Suppressor macrophage treated with lipopolysaccharide for 4 hours (primary cell): ENCODE data around the gene MSANTD1.

Experiments
- DNase-seq: peaks from one replicate; pipeline ENCODE4 v3.0.0-alpha.2; 2020

MSANTD1 gene

GRCh38 chr4:3217266-3217665 is 31.7 kb upstream of the MSANTD1 start:
- no peak for DNase-seq

- DNase-seq: no peak
These were observed 31.2 kb upstream of the MSANTD1 start for GRCh38 chr4:3217771-3218170.

- no peak for DNase-seq
These were observed 29.9 kb upstream of the MSANTD1 start for GRCh38 chr4:3218824-3219760.

GRCh38 chr4:3219761-3220475 is 29.0 kb upstream of the MSANTD1 start:
- DNase-seq: no peak

GRCh38 chr4:3220476-3221183 is 28.3 kb upstream of the MSANTD1 start:
- no peak for DNase-seq

- DNase-seq: no peak
These were observed 27.8 kb upstream of the MSANTD1 start for GRCh38 chr4:3221184-3221494.

- DNase-seq: no peak
These were observed 27.0 kb upstream of the MSANTD1 start for GRCh38 chr4:3221996-3222395.

GRCh38 chr4:3223346-3223745 is 25.6 kb upstream of the MSANTD1 start:
- DNase-seq: no peak

- peak; percentile 86 for DNase-seq
These were observed 24.8 kb upstream of the MSANTD1 start for GRCh38 chr4:3223956-3224748.

GRCh38 chr4:3225071-3225850 is 23.7 kb upstream of the MSANTD1 start:
- no peak for DNase-seq

GRCh38 chr4:3225936-3226335 is 23.0 kb upstream of the MSANTD1 start:
- DNase-seq: peak; percentile 89

- DNase-seq: peak; percentile 90
These were observed 22.5 kb upstream of the MSANTD1 start for GRCh38 chr4:3226467-3226866.

GRCh38 chr4:3226944-3227343 is 22.0 kb upstream of the MSANTD1 start:
- no peak for DNase-seq

GRCh38 chr4:3227878-3228675 is 20.9 kb upstream of the MSANTD1 start:
- DNase-seq: no peak

GRCh38 chr4:3228881-3229280 is 20.1 kb upstream of the MSANTD1 start:
- DNase-seq: no peak

GRCh38 chr4:3229328-3229727 is 19.6 kb upstream of the MSANTD1 start:
- DNase-seq: no peak

GRCh38 chr4:3229964-3230363 is 19.0 kb upstream of the MSANTD1 start:
- no peak for DNase-seq

- peak; percentile 50 for DNase-seq
These were observed 17.5 kb upstream of the MSANTD1 start for GRCh38 chr4:3231471-3231870.

GRCh38 chr4:3232001-3232400 is 17.0 kb upstream of the MSANTD1 start:
- no peak for DNase-seq

GRCh38 chr4:3232871-3233271 is 16.1 kb upstream of the MSANTD1 start:
- no peak for DNase-seq
